SU-DHL-6 (cell line): ENCODE data around the gene SRSF9.

Experiments
- H2AFZ ChIP-seq: fragments of 200-600 bp; sonication (generic); 2 replicates; pipeline ENCODE4 v1.6.1; 2014; ENCODE audit warnings: low read depth, mild to moderate bottlenecking, moderate library complexity, mixed read lengths, antibody characterized with exemption, low read length; ENCODE audit not compliant: severe bottlenecking
- H3F3A ChIP-seq: fragments of 200-600 bp; shearing (Covaris generic); 2 replicates; pipeline ENCODE4 v1.6.0; 2016; ENCODE audit warnings: antibody characterized with exemption, mild to moderate bottlenecking; ENCODE audit not compliant: insufficient read depth
- H3K27ac ChIP-seq: fragments of 200-600 bp; sonication (generic); 2 replicates; pipeline ENCODE4 v1.5.1; 2016; ENCODE audit warnings: low read depth, mild to moderate bottlenecking, low read length, moderate library complexity, mixed read lengths
- H3K27me3 ChIP-seq: fragments of 200-600 bp; sonication (generic), shearing (Covaris generic); 2 replicates; pipeline ENCODE4 v1.6.0; 2014; ENCODE audit warnings: mild to moderate bottlenecking, low read length
- H3K36me3 ChIP-seq: fragments of 200-600 bp; sonication (generic); 2 replicates; pipeline ENCODE4 v1.6.1; 2014; ENCODE audit warnings: mild to moderate bottlenecking, low read length, mixed read lengths
- H3K4me2 ChIP-seq: fragments of 300-600, 200-600 bp; shearing (Covaris generic), sonication (generic); 2 replicates; pipeline ENCODE4 v1.6.0; 2014; ENCODE audit warnings: low read length, low read depth, mild to moderate bottlenecking; ENCODE audit not compliant: poor library complexity, severe bottlenecking
- H3K4me3 ChIP-seq: fragments of 200-600 bp; sonication (generic); 2 replicates; pipeline ENCODE4 v1.5.1; 2014; ENCODE audit warnings: antibody characterized with exemption, low read length, mild to moderate bottlenecking, mixed read lengths; ENCODE audit not compliant: insufficient read depth, poor library complexity, severe bottlenecking
- H3K79me2 ChIP-seq: fragments of 200-600 bp; sonication (generic); 2 replicates; pipeline ENCODE4 v1.6.1; 2014; ENCODE audit warnings: mild to moderate bottlenecking, low read length, moderate library complexity; ENCODE audit not compliant: insufficient read depth
- H3K9ac ChIP-seq: fragments of 200-600 bp; sonication (generic); 2 replicates; pipeline ENCODE4 v1.7.0; 2014; ENCODE audit warnings: mild to moderate bottlenecking, low read length
- H3K9me2 ChIP-seq: fragments of 200-600 bp; sonication (generic); replicated peaks from 2 replicates; pipeline ENCODE4 v1.6.1; 2014; ENCODE audit warnings: low read length; ENCODE audit not compliant: insufficient read depth
- H3K9me3 ChIP-seq: fragments of 200-600 bp; sonication (generic); 2 replicates; pipeline ENCODE4 v1.6.1; 2014; ENCODE audit warnings: low read length, mixed read lengths; ENCODE audit not compliant: insufficient read depth
- H4K20me1 ChIP-seq: fragments of 200-600 bp; sonication (generic); 2 replicates; pipeline ENCODE4 v1.6.1; 2014; ENCODE audit warnings: low read depth, mild to moderate bottlenecking, antibody characterized with exemption, low read length, moderate library complexity, mixed read lengths
- CTCF ChIP-seq: fragments of 200-600 bp; sonication (generic); IDR thresholded peaks from one replicate; pipeline ENCODE4 v1.5.1; 2017; ENCODE audit warnings: antibody characterized with exemption, mild to moderate bottlenecking, low read length, moderate library complexity; ENCODE audit not compliant: insufficient read depth, poor library complexity, severe bottlenecking
- EZH2phosphoT487 ChIP-seq: fragments of 200-600 bp; sonication (generic), shearing (Covaris generic); conservative IDR thresholded peaks from 2 replicates; pipeline ENCODE4 v1.6.1; 2018; ENCODE audit warnings: mild to moderate bottlenecking, antibody characterized with exemption, low read length, moderate library complexity, mixed read lengths

The SRSF9 gene

GRCh38 chr12:120463712-120464111, 5.8 kb downstream of the SRSF9 start:
- TF ChIP-seq EZH2phosphoT487 (no peak), CTCF (no peak)
- Histone ChIP-seq H3K9me2 (no peaks in the 10 kb centered on the region), H4K20me1 (peaks cover 37% of the 10 kb centered on the region), H3K9ac (no peak overlapping the region), H3K4me3 (no peak overlapping the region), H2AFZ (no peak overlapping the region), H3K9me3 (no peaks in the 10 kb centered on the region), H3K4me2 (no peak overlapping the region), H3F3A (peaks cover 26% of the 10 kb centered on the region; the same call in 1 of the 2 replicates), H3K27ac (no peak overlapping the region), H3K27me3 (no peaks in the 10 kb centered on the region), H3K36me3 (peaks cover 45% of the 10 kb centered on the region), H3K79me2 (peaks cover 48% of the 10 kb centered on the region)

GRCh38 chr12:120462099-120462640, 7.4 kb downstream of the SRSF9 start:
- H3K9ac ChIP-seq, result no peak overlapping the region
- H3K27ac ChIP-seq, result no peak overlapping the region
- peaks cover 45% of the 10 kb centered on the region for H3K36me3 ChIP-seq
- H3K9me2 ChIP-seq, result no peaks in the 10 kb centered on the region
- H2AFZ ChIP-seq, result no peak overlapping the region
- peaks cover 24% of the 10 kb centered on the region for H4K20me1 ChIP-seq
- peaks cover 33% of the 10 kb centered on the region for H3K79me2 ChIP-seq
- no peak overlapping the region for H3K4me3 ChIP-seq
- H3K9me3 ChIP-seq, result no peaks in the 10 kb centered on the region
- peaks cover 22% of the 10 kb centered on the region; the same call in 1 of the 2 replicates for H3F3A ChIP-seq
- no peaks in the 10 kb centered on the region for H3K27me3 ChIP-seq
- TF ChIP-seq EZH2phosphoT487 (no peak), CTCF (no peak)
- H3K4me2 ChIP-seq, result no peak overlapping the region

- H3K79me2 ChIP-seq, result peaks cover 18% of the 10 kb centered on the region
- H3K4me2 ChIP-seq, result no peak overlapping the region
- TF ChIP-seq CTCF (no peak), EZH2phosphoT487 (no peak)
- H3K36me3 ChIP-seq, result peaks cover 38% of the 10 kb centered on the region
- no peaks in the 10 kb centered on the region for H3K9me3 ChIP-seq
- no peak overlapping the region for H3K9ac ChIP-seq
- no peak overlapping the region for H3K27ac ChIP-seq
- H3K27me3 ChIP-seq, result no peaks in the 10 kb centered on the region
- H3F3A ChIP-seq, result peaks cover 25% of the 10 kb centered on the region; the same call in 1 of the 2 replicates
- no peaks in the 10 kb centered on the region for H3K9me2 ChIP-seq
- no peak overlapping the region for H3K4me3 ChIP-seq
- no peak overlapping the region for H2AFZ ChIP-seq
- H4K20me1 ChIP-seq, result peaks cover 9% of the 10 kb centered on the region
These were observed 9.4 kb downstream of the SRSF9 start for GRCh38 chr12:120460157-120460556.
